Measurements from ENCODE around the gene HTRA2.

Gene HTRA2

GRCh38 chr2:74491648-74492544, 37.8 kb upstream of the HTRA2 start:
- TF ChIP-seq TAF1 (IDR thresholded peaks at IDR 0.05; ENCODE audit: low read depth, low read length) (no peak), POU2F2 (IDR thresholded peaks at IDR 0.05; ENCODE audit: low read depth, low read length) (no peak), POLR2A (IDR thresholded peaks at IDR 0.05; ENCODE audit: low read depth, low read length) (no peak), PAX5 (IDR thresholded peaks at IDR 0.05; ENCODE audit: insufficient read depth, low read length, severe bottlenecking) (no peak), SPI1 (IDR thresholded peaks at IDR 0.05; ENCODE audit: low read depth, low read length) (no peak), POLR2AphosphoS5 (IDR thresholded peaks at IDR 0.05; ENCODE audit: low read depth, low read length) (no peak)
- FAIRE-seq = no peak
- DNase-seq (ENCODE audit: insufficient read length, low spot score) = no peak

- TF ChIP-seq POLR2AphosphoS5 (IDR thresholded peaks at IDR 0.05; ENCODE audit: low read depth, low read length) (no peak), PAX5 (IDR thresholded peaks at IDR 0.05; ENCODE audit: insufficient read depth, low read length, severe bottlenecking) (no peak), POU2F2 (IDR thresholded peaks at IDR 0.05; ENCODE audit: low read depth, low read length) (no peak), POLR2A (IDR thresholded peaks at IDR 0.05; ENCODE audit: low read depth, low read length) (no peak)
- no peak for FAIRE-seq
- DNase-seq (ENCODE audit: insufficient read length, low spot score) = no peak
Measured at GRCh38 chr2:74493546-74493945, 36.2 kb upstream of the HTRA2 start.

- FAIRE-seq (no peak), DNase-seq (ENCODE audit: insufficient read length, low spot score) (no peak)
- TF ChIP-seq SPI1 (IDR thresholded peaks at IDR 0.05; ENCODE audit: low read depth, low read length) (no peak), POLR2A (IDR thresholded peaks at IDR 0.05; ENCODE audit: low read depth, low read length) (no peak), TAF1 (IDR thresholded peaks at IDR 0.05; ENCODE audit: low read depth, low read length) (no peak), PAX5 (IDR thresholded peaks at IDR 0.05; ENCODE audit: insufficient read depth, low read length, severe bottlenecking) (no peak), POU2F2 (IDR thresholded peaks at IDR 0.05; ENCODE audit: low read depth, low read length) (no peak), POLR2AphosphoS5 (IDR thresholded peaks at IDR 0.05; ENCODE audit: low read depth, low read length) (no peak)
Measured at GRCh38 chr2:74495440-74495839, 34.3 kb upstream of the HTRA2 start.

- DNase-seq (ENCODE audit: insufficient read length, low spot score) (no peak), FAIRE-seq (peak; percentile 13)
- TF ChIP-seq PAX5 (IDR thresholded peaks at IDR 0.05; ENCODE audit: insufficient read depth, low read length, severe bottlenecking) (no peak), POLR2A (IDR thresholded peaks at IDR 0.05; ENCODE audit: low read depth, low read length) (no peak), TAF1 (IDR thresholded peaks at IDR 0.05; ENCODE audit: low read depth, low read length) (no peak), POLR2AphosphoS5 (IDR thresholded peaks at IDR 0.05; ENCODE audit: low read depth, low read length) (no peak), POU2F2 (IDR thresholded peaks at IDR 0.05; ENCODE audit: low read depth, low read length) (no peak), SPI1 (IDR thresholded peaks at IDR 0.05; ENCODE audit: low read depth, low read length) (no peak)
Measured at GRCh38 chr2:74496997-74497776, 32.5 kb upstream of the HTRA2 start.

GRCh38 chr2:74497777-74498499, 31.8 kb upstream of the HTRA2 start:
- DNase-seq (ENCODE audit: insufficient read length, low spot score) = no peak

GRCh38 chr2:74498500-74499266, 31.1 kb upstream of the HTRA2 start:
- FAIRE-seq = peak; percentile 31
- no peak for DNase-seq (ENCODE audit: insufficient read length, low spot score)
- TF ChIP-seq TAF1 (IDR thresholded peaks at IDR 0.05; ENCODE audit: low read depth, low read length) (no peak), PAX5 (IDR thresholded peaks at IDR 0.05; ENCODE audit: insufficient read depth, low read length, severe bottlenecking) (no peak), SPI1 (IDR thresholded peaks at IDR 0.05; ENCODE audit: low read depth, low read length) (no peak), POU2F2 (IDR thresholded peaks at IDR 0.05; ENCODE audit: low read depth, low read length) (no peak), POLR2A (IDR thresholded peaks at IDR 0.05; ENCODE audit: low read depth, low read length) (no peak), POLR2AphosphoS5 (IDR thresholded peaks at IDR 0.05; ENCODE audit: low read depth, low read length) (no peak)

More at GRCh38 chr2:74497777-74498499, 31.8 kb upstream of the HTRA2 start:
- FAIRE-seq = peak; percentile 38
- no peak for TF ChIP-seq PAX5 (IDR thresholded peaks at IDR 0.05; ENCODE audit: insufficient read depth, low read length, severe bottlenecking)
- no peak for TF ChIP-seq TAF1 (IDR thresholded peaks at IDR 0.05; ENCODE audit: low read depth, low read length)
- TF ChIP-seq SPI1 (IDR thresholded peaks at IDR 0.05; ENCODE audit: low read depth, low read length) = no peak

GRCh38 chr2:74499267-74499939, 30.3 kb upstream of the HTRA2 start, which contains the start of gene LBX2:
LBX2 (minus strand) TSS chr2:74499603; CDS start chr2:74499537, 66 bp downstream.
- no peak for FAIRE-seq
- TF ChIP-seq PAX5 (IDR thresholded peaks at IDR 0.05; ENCODE audit: insufficient read depth, low read length, severe bottlenecking) (no peak), POLR2AphosphoS5 (IDR thresholded peaks at IDR 0.05; ENCODE audit: low read depth, low read length) (no peak), SPI1 (IDR thresholded peaks at IDR 0.05; ENCODE audit: low read depth, low read length) (no peak), POU2F2 (IDR thresholded peaks at IDR 0.05; ENCODE audit: low read depth, low read length) (no peak), TAF1 (IDR thresholded peaks at IDR 0.05; ENCODE audit: low read depth, low read length) (no peak), POLR2A (IDR thresholded peaks at IDR 0.05; ENCODE audit: low read depth, low read length) (no peak)
- DNase-seq (ENCODE audit: insufficient read length, low spot score) = no peak
